ENCODE measurements around the gene MUSTN1. TPM values are rescaled to one million over a fixed set of nuclear protein-coding genes. Genes with fewer than 3 reads are reported as not detected.

MUSTN1 gene
- total and polyA plus RNA-seq, 2 of the 13 experiments (the other 11 are each of a cell fraction or from before 2014, with no cell fraction given) = 0.84 to 1.4 TPM

GRCh38 chr3:52794612-52795099 is 40.2 kb downstream of the MUSTN1 start, which contains the start of gene ITIH3 (continued):
- TF ChIP-seq, protein P1, sequence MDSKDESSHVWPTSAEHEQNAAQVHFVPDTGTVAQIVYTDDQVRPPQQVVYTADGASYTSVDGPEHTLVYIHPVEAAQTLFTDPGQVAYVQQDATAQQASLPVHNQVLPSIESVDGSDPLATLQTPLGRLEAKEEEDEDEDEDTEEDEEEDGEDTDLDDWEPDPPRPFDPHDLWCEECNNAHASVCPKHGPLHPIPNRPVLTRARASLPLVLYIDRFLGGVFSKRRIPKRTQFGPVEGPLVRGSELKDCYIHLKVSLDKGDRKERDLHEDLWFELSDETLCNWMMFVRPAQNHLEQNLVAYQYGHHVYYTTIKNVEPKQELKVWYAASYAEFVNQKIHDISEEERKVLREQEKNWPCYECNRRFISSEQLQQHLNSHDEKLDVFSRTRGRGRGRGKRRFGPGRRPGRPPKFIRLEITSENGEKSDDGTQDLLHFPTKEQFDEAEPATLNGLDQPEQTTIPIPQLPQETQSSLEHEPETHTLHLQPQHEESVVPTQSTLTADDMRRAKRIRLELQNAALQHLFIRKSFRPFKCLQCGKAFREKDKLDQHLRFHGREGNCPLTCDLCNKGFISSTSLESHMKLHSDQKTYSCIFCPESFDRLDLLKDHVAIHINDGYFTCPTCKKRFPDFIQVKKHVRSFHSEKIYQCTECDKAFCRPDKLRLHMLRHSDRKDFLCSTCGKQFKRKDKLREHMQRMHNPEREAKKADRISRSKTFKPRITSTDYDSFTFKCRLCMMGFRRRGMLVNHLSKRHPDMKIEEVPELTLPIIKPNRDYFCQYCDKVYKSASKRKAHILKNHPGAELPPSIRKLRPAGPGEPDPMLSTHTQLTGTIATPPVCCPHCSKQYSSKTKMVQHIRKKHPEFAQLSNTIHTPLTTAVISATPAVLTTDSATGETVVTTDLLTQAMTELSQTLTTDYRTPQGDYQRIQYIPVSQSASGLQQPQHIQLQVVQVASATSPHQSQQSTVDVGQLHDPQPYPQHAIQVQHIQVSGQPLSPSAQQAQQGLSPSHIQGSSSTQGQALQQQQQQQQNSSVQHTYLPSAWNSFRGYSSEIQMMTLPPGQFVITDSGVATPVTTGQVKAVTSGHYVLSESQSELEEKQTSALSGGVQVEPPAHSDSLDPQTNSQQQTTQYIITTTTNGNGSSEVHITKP (CRISPR knock-in tag; IDR thresholded peaks at IDR 0.05; ENCODE audit: low read depth) = 0 out of 2 replicates have a peak, but pooled peaks have one; percentile 56
- TF ChIP-seq U2AF1 (optimal IDR thresholded peaks at IDR 0.05; ENCODE audit: low read depth, low read length) (no peak), NFYC (CRISPR knock-in tag; IDR thresholded peaks at IDR 0.05) (no peak), ZNF746 (CRISPR knock-in tag; IDR thresholded peaks at IDR 0.05) (peak; percentile 32; the same call in 1 of the 2 replicates), ZNF619 (CRISPR knock-in tag; IDR thresholded peaks at IDR 0.05) (no peak), ZNF180 (CRISPR knock-in tag; IDR thresholded peaks at IDR 0.05; ENCODE audit: borderline replicate concordance, low read depth) (no peak), PHF21A (CRISPR knock-in tag; IDR thresholded peaks at IDR 0.05) (no peak), FOXO1 (CRISPR knock-in tag; IDR thresholded peaks at IDR 0.05) (peak; percentile 85), HOXD1 (CRISPR knock-in tag; IDR thresholded peaks at IDR 0.05) (no peak; the same call in 1 of the 2 replicates), UBTF (CRISPR knock-in tag; IDR thresholded peaks at IDR 0.05) (0 out of 2 replicates have a peak, but pooled peaks have one; percentile 22), SNAPC4 (CRISPR knock-in tag; IDR thresholded peaks at IDR 0.05) (no peak), ZNF670 (CRISPR knock-in tag; IDR thresholded peaks at IDR 0.05; ENCODE audit: borderline replicate concordance) (no peak), IRX3 (CRISPR knock-in tag; IDR thresholded peaks at IDR 0.05; ENCODE audit: borderline replicate concordance, low read depth) (no peak), YEATS4 (CRISPR knock-in tag; IDR thresholded peaks at IDR 0.05; ENCODE audit: borderline replicate concordance) (no peak; the same call in 1 of the 2 replicates)
- TF ChIP-seq, protein P2, sequence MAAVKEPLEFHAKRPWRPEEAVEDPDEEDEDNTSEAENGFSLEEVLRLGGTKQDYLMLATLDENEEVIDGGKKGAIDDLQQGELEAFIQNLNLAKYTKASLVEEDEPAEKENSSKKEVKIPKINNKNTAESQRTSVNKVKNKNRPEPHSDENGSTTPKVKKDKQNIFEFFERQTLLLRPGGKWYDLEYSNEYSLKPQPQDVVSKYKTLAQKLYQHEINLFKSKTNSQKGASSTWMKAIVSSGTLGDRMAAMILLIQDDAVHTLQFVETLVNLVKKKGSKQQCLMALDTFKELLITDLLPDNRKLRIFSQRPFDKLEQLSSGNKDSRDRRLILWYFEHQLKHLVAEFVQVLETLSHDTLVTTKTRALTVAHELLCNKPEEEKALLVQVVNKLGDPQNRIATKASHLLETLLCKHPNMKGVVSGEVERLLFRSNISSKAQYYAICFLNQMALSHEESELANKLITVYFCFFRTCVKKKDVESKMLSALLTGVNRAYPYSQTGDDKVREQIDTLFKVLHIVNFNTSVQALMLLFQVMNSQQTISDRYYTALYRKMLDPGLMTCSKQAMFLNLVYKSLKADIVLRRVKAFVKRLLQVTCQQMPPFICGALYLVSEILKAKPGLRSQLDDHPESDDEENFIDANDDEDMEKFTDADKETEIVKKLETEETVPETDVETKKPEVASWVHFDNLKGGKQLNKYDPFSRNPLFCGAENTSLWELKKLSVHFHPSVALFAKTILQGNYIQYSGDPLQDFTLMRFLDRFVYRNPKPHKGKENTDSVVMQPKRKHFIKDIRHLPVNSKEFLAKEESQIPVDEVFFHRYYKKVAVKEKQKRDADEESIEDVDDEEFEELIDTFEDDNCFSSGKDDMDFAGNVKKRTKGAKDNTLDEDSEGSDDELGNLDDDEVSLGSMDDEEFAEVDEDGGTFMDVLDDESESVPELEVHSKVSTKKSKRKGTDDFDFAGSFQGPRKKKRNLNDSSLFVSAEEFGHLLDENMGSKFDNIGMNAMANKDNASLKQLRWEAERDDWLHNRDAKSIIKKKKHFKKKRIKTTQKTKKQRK (IDR thresholded peaks at IDR 0.05; ENCODE audit: low read length) = no peak
